HG03039 (cell line): Measurements from ENCODE around the gene PCED1A.
"Not testable (repeated sequence)": the region's sequence is repeated elsewhere in the genome, so short reads cannot be mapped to it uniquely, and the experiment has no call there.

ENCODE experiments used
- ATAC-seq: cut with Tn5 transposase; IDR thresholded peaks from one replicate; pipeline ENCODE4 v1.9.1; 2021; ENCODE audit warnings: mild to moderate bottlenecking, moderate library complexity; ENCODE audit not compliant: unreplicated experiment

The PCED1A gene

GRCh38 chr20:2834401-2835110, 5.9 kb downstream of the PCED1A start:
- no peak for ATAC-seq

GRCh38 chr20:2833761-2834160, 6.7 kb downstream of the PCED1A start:
- ATAC-seq = no peak

GRCh38 chr20:2831206-2831605, 9.2 kb downstream of the PCED1A start:
- ATAC-seq = not testable (repeated sequence)

- ATAC-seq = no peak
Observed at GRCh38 chr20:2829376-2829775, 11.1 kb downstream of the PCED1A start.

GRCh38 chr20:2826655-2827054, 13.8 kb downstream of the PCED1A start:
- no peak for ATAC-seq

GRCh38 chr20:2825761-2826160, 14.7 kb downstream of the PCED1A start:
- ATAC-seq = no peak

GRCh38 chr20:2822073-2822472, 18.4 kb downstream of the PCED1A start:
- ATAC-seq = no peak

- no peak for ATAC-seq
Observed at GRCh38 chr20:2820896-2821869, 19.3 kb downstream of the PCED1A start.

GRCh38 chr20:2820084-2820895, 20.2 kb downstream of the PCED1A start:
- no peak for ATAC-seq

- no peak for ATAC-seq
Observed at GRCh38 chr20:2817891-2818595, 22.4 kb downstream of the PCED1A start.

GRCh38 chr20:2817341-2817726, 23.1 kb downstream of the PCED1A start:
- ATAC-seq = no peak

GRCh38 chr20:2816583-2817340, 23.7 kb downstream of the PCED1A start:
- ATAC-seq = no peak

- ATAC-seq = no peak
Observed at GRCh38 chr20:2816030-2816582, 24.3 kb downstream of the PCED1A start, which contains the start of gene TMEM239. Gene TMEM239, plus strand, starts transcription at chr20:2816364. Its CDS starts 191 bp downstream, at chr20:2816555.

- ATAC-seq = no peak
Observed at GRCh38 chr20:2815242-2815900, 25.1 kb downstream of the PCED1A start.

GRCh38 chr20:2814587-2815051, 25.8 kb downstream of the PCED1A start, which contains the start of gene C20orf141:
Gene C20orf141, plus strand, starts transcription at chr20:2814987. Its CDS starts 198 bp downstream, at chr20:2815185.
- ATAC-seq = no peak

GRCh38 chr20:2814076-2814475, 26.4 kb downstream of the PCED1A start:
- ATAC-seq = no peak

GRCh38 chr20:2812189-2812588, 28.3 kb downstream of the PCED1A start:
- no peak for ATAC-seq

GRCh38 chr20:2809690-2810089, 30.8 kb downstream of the PCED1A start:
- no peak for ATAC-seq

GRCh38 chr20:2807929-2808328, 32.5 kb downstream of the PCED1A start:
- not testable (repeated sequence) for ATAC-seq
